ENCODE results near the gene KLHL26. TPM values are rescaled to one million over a fixed set of nuclear protein-coding genes. Genes with fewer than 3 reads are reported as not detected.

Gene KLHL26
- total RNA-seq, 2 donors from 2014 or later: 7.3 to 14.7 TPM

GRCh38 chr19:18710996-18711751 lies 74.3 kb downstream of the KLHL26 start:
- Histone ChIP-seq H3K36me3 (no peaks in the 10 kb centered on the region), H3K27me3 (no peaks in the 10 kb centered on the region), H3K4me1 (no peaks in the 10 kb centered on the region), H3K9me3 (no peaks in the 10 kb centered on the region), H3K9ac (ENCODE audit: low read depth in 2 of 2, low read length in 2 of 2) (no peak overlapping the region), H3K27ac (no peak overlapping the region), H3K4me3 (no peak overlapping the region)
- DNase-seq: no peak
- intact Hi-C loops (cut with DNase I): no loop called here
- no peak for TF ChIP-seq CTCF (IDR thresholded peaks at IDR 0.05)

- no peaks in the 10 kb centered on the region for H3K4me1 ChIP-seq
- intact Hi-C loops (cut with DNase I): no loop called here
Measured at GRCh38 chr19:18711893-18712292, 75.1 kb downstream of the KLHL26 start.

GRCh38 chr19:18712981-18713380 lies 76.2 kb downstream of the KLHL26 start:
- TF ChIP-seq CTCF (IDR thresholded peaks at IDR 0.05): no peak
- intact Hi-C loops (cut with DNase I): no loop called here
- H3K9me3 ChIP-seq: no peaks in the 10 kb centered on the region
- H3K36me3 ChIP-seq: no peaks in the 10 kb centered on the region
- H3K27ac ChIP-seq: no peak overlapping the region
- no peaks in the 10 kb centered on the region for H3K27me3 ChIP-seq
- H3K4me1 ChIP-seq: no peaks in the 10 kb centered on the region
- no peak for DNase-seq
- H3K4me3 ChIP-seq: no peak overlapping the region
- H3K9ac ChIP-seq (ENCODE audit: low read depth in 2 of 2, low read length in 2 of 2): no peak overlapping the region

More at GRCh38 chr19:18711893-18712292, 75.1 kb downstream of the KLHL26 start:
- no peak overlapping the region for H3K27ac ChIP-seq
- no peak overlapping the region for H3K9ac ChIP-seq (ENCODE audit: low read depth in 2 of 2, low read length in 2 of 2)
- no peaks in the 10 kb centered on the region for H3K27me3 ChIP-seq
- no peak for DNase-seq
- H3K4me3 ChIP-seq: no peak overlapping the region
- no peaks in the 10 kb centered on the region for H3K9me3 ChIP-seq
- H3K36me3 ChIP-seq: no peaks in the 10 kb centered on the region
- TF ChIP-seq CTCF (IDR thresholded peaks at IDR 0.05): no peak

- H3K36me3 ChIP-seq: no peaks in the 10 kb centered on the region
- H3K9me3 ChIP-seq: no peaks in the 10 kb centered on the region
- no peaks in the 10 kb centered on the region for H3K4me1 ChIP-seq
- no peak for DNase-seq
- no peak overlapping the region for H3K27ac ChIP-seq
- H3K9ac ChIP-seq (ENCODE audit: low read depth in 2 of 2, low read length in 2 of 2): no peak overlapping the region
- H3K27me3 ChIP-seq: no peaks in the 10 kb centered on the region
- H3K4me3 ChIP-seq: no peak overlapping the region
- no peak for TF ChIP-seq CTCF (IDR thresholded peaks at IDR 0.05)
- intact Hi-C loops (cut with DNase I): no loop called here
Measured at GRCh38 chr19:18713550-18714117, 76.8 kb downstream of the KLHL26 start.

GRCh38 chr19:18715416-18715815 lies 78.6 kb downstream of the KLHL26 start:
- no peaks in the 10 kb centered on the region for H3K36me3 ChIP-seq
- no peak overlapping the region for H3K9ac ChIP-seq (ENCODE audit: low read depth in 2 of 2, low read length in 2 of 2)
- H3K4me3 ChIP-seq: no peak overlapping the region
- no peak for DNase-seq
- no peak overlapping the region for H3K27ac ChIP-seq
- intact Hi-C loops (cut with DNase I): no loop called here
- H3K27me3 ChIP-seq: no peaks in the 10 kb centered on the region
- no peak for TF ChIP-seq CTCF (IDR thresholded peaks at IDR 0.05)
- H3K9me3 ChIP-seq: no peaks in the 10 kb centered on the region
- H3K4me1 ChIP-seq: no peaks in the 10 kb centered on the region

Measured in colonic mucosa (tissue), 4 donors.